Progenitor cell of endocrine pancreas (in vitro differentiated cells): Measurements from ENCODE around the gene SETD1A. TPM values are rescaled to one million over a fixed set of nuclear protein-coding genes. Genes with fewer than 3 reads are reported as not detected.

Source experiments
- DNase-seq: peaks from one replicate; pipeline ENCODE4 v3.0.0; 2021; ENCODE audit warnings: low spot score; ENCODE audit not compliant: unreplicated experiment
- H3K27ac Mint-ChIP-seq: 2 replicates; pipeline ENCODE4 v1.8.0; 2021; ENCODE audit warnings: mild to moderate bottlenecking, moderate library complexity, mixed read lengths
- H3K27me3 Mint-ChIP-seq: 2 replicates; pipeline ENCODE4 v1.8.0; 2021; ENCODE audit warnings: mixed read lengths
- H3K36me3 Mint-ChIP-seq: 2 replicates; pipeline ENCODE4 v1.8.0; 2022; ENCODE audit warnings: mixed read lengths; ENCODE audit not compliant: insufficient read depth
- H3K4me1 Mint-ChIP-seq: 2 replicates; pipeline ENCODE4 v1.8.0; 2021; ENCODE audit warnings: low read depth, mixed read lengths
- H3K4me3 Mint-ChIP-seq: 2 replicates; pipeline ENCODE4 v1.8.0; 2021; ENCODE audit warnings: low read depth, mild to moderate bottlenecking, moderate library complexity, mixed read lengths
- H3K9me3 Mint-ChIP-seq: 2 replicates; pipeline ENCODE4 v1.8.0; 2021; ENCODE audit warnings: low read depth, mixed read lengths
- total RNA-seq: library from RNA; stranded (reverse); gene quantifications from 2 replicates; pipeline ENCODE4 v1.2.1, GENCODE V29; 2021
- TF ChIP-seq, protein P1 (sequence below): fragments of 200-600 bp; sonication (generic); IDR thresholded peaks from one replicate; pipeline ENCODE4 v1.5.0; 2021; ENCODE audit warnings: antibody characterized with exemption, mild to moderate bottlenecking; ENCODE audit not compliant: unreplicated experiment

The SETD1A gene
- total RNA-seq, 1 donor from 2014 or later, result 27.7 TPM

DNA sequence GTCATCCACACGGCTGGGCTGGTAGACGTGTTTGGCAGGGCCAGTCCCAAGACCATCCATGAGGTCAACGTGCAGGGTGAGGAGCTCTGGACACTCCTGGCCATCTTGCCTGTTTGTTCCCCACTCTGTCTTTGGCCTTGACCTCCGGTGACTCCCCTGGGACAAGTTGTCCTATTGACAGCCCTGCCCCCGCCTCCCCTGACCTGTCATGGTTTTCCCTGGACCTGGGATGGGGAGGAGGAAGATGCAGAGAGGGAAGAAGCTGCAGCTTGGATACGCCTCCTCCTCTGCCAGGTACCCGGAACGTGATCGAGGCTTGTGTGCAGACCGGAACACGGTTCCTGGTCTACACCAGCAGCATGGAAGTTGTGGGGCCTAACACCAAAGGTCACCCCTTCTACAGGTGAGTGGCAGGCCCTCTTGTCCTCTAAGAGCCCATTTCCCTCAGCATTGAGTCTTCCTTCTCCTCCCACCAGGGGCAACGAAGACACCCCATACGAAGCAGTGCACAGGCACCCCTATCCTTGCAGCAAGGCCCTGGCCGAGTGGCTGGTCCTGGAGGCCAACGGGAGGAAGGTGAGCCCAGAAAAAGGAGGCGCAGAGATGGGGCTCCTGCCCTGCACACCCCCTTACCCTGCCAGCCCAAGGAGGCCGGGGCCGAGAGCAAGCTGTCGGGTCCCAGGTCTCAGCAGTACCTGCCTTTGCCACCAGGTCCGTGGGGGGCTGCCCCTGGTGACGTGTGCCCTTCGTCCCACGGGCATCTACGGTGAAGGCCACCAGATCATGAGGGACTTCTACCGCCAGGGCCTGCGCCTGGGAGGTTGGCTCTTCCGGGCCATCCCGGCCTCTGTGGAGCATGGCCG lies 28.8 kb downstream of the SETD1A start:
- Mint-ChIP-seq H3K4me3 (no peak overlapping the region), H3K4me1 (peaks cover 2% of the 10 kb centered on the region), H3K27ac (no peak overlapping the region), H3K36me3 (peaks cover 5% of the 10 kb centered on the region), H3K9me3 (no peaks in the 10 kb centered on the region), H3K27me3 (no peaks in the 10 kb centered on the region)
- TF ChIP-seq, protein P1, sequence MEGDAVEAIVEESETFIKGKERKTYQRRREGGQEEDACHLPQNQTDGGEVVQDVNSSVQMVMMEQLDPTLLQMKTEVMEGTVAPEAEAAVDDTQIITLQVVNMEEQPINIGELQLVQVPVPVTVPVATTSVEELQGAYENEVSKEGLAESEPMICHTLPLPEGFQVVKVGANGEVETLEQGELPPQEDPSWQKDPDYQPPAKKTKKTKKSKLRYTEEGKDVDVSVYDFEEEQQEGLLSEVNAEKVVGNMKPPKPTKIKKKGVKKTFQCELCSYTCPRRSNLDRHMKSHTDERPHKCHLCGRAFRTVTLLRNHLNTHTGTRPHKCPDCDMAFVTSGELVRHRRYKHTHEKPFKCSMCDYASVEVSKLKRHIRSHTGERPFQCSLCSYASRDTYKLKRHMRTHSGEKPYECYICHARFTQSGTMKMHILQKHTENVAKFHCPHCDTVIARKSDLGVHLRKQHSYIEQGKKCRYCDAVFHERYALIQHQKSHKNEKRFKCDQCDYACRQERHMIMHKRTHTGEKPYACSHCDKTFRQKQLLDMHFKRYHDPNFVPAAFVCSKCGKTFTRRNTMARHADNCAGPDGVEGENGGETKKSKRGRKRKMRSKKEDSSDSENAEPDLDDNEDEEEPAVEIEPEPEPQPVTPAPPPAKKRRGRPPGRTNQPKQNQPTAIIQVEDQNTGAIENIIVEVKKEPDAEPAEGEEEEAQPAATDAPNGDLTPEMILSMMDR, result no peak
- no peak for DNase-seq

DNA sequence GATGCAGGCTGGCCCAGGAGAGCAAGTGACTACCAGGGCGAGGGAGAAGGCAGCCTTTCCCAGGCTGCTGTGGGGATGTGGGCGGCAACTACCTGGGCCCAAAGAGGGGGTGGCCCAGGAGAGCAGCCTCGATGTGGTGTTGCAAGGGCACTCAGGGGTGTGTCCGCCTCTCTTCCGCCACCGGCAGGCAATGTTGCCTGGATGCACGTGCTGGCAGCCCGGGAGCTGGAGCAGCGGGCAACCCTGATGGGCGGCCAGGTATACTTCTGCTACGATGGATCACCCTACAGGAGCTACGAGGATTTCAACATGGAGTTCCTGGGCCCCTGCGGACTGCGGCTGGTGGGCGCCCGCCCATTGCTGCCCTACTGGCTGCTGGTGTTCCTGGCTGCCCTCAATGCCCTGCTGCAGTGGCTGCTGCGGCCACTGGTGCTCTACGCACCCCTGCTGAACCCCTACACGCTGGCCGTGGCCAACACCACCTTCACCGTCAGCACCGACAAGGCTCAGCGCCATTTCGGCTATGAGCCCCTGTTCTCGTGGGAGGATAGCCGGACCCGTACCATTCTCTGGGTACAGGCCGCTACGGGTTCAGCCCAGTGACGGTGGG lies 30.1 kb downstream of the SETD1A start:
- Mint-ChIP-seq H3K9me3 (no peaks in the 10 kb centered on the region), H3K4me1 (peaks cover 2% of the 10 kb centered on the region), H3K27ac (no peak overlapping the region), H3K4me3 (no peak overlapping the region), H3K27me3 (no peaks in the 10 kb centered on the region), H3K36me3 (peaks cover 5% of the 10 kb centered on the region)
- DNase-seq, result no peak
- TF ChIP-seq, protein P1, result no peak

DNA sequence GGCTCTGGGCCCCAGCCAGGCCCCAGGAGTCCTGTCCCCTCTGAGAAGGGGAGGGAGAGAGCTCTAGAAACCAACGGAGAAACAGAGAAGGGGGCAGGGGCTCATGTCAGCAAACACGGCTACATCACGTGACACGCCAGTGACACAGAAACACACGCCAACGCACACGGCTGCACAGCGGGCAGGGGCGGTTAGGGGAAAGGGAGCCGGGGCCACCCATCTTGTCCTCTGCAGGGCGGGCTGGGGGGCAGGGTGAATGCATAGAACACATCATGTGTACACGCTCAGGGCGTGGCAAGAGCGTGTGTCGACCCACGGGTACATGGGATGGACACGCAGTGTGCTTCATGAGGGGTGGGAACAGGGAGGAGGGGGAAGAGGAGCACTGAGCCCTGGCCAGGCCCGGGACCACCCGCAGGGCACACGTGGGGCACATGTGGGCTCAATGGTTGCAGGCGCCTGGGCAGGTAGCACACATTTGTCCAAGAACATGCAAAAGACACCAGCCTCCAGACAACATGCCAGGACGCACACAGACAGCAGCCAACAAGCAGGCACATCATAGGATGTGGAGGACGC lies 32.0 kb downstream of the SETD1A start:
- peaks cover 2% of the 10 kb centered on the region for H3K4me1 Mint-ChIP-seq
- no peak overlapping the region for H3K4me3 Mint-ChIP-seq
- TF ChIP-seq, protein P1, result no peak
- H3K27me3 Mint-ChIP-seq, result peaks cover 1% of the 10 kb centered on the region
- H3K9me3 Mint-ChIP-seq, result no peaks in the 10 kb centered on the region
- no peak for DNase-seq
- H3K36me3 Mint-ChIP-seq, result peaks cover 1% of the 10 kb centered on the region
- H3K27ac Mint-ChIP-seq, result no peak overlapping the region

DNA sequence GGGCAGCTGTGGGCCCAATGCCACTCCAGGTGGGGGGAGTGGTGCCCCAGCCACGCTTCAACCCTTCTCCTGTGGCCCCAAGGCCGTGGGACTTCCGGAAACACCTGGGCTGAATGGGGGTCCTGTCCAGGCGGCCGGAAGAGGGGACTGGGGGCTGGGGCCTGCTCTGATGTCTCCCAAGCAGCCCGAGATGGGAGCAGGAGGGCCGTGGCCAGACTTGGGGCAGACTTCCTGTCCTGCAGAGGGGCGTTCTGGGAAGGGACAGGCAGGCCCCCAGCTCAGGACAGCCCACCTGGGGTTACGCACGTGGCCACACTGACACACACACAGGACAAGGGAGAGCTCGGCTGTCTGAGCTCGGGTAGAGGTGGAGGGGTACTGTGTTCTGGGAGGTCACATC lies 32.6 kb downstream of the SETD1A start:
- peaks cover 2% of the 10 kb centered on the region for H3K4me1 Mint-ChIP-seq
- H3K4me3 Mint-ChIP-seq, result no peak overlapping the region
- no peaks in the 10 kb centered on the region for H3K9me3 Mint-ChIP-seq
- peaks cover 6% of the 10 kb centered on the region for H3K27me3 Mint-ChIP-seq
- TF ChIP-seq, protein P1, result no peak
- H3K36me3 Mint-ChIP-seq, result peaks cover 1% of the 10 kb centered on the region
- H3K27ac Mint-ChIP-seq, result no peak overlapping the region
- no peak for DNase-seq

DNA sequence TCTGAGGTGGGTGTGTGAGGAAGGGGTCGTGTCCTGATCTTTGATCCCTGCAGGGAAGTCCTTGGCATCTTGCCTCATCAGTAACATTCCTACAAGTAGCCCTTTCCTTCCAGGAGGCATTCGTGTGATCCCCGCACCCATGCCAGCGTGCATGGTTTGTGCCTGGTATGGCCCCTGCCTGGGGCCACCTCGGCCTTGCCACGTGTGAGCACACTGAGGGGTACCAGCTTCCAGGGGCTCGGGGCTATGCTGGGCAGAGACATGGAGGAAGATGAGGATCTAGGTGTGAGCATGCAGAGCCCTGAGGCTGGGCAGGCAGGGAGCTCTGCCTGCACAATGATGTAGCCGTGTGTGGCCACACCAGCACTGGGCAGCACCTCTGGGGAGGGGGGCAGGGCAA lies 33.5 kb downstream of the SETD1A start:
- no peak for DNase-seq
- Mint-ChIP-seq H3K36me3 (peaks cover 1% of the 10 kb centered on the region), H3K27ac (no peak overlapping the region), H3K4me3 (no peak overlapping the region), H3K27me3 (peaks cover 10% of the 10 kb centered on the region), H3K4me1 (no peaks in the 10 kb centered on the region), H3K9me3 (no peaks in the 10 kb centered on the region)
- TF ChIP-seq, protein P1, result no peak
